ENCODE data around the gene DPEP1.

Gene DPEP1

GRCh38 chr16:89612415-89613166, 851 bp upstream of the DPEP1 start:
- no peak for DNase-seq (ENCODE audit: low spot score)
- in situ Hi-C loops (cut with MboI; ENCODE audit: low sequenced_read_pairs, unreplicated experiment) = no loop called here
- no peak for TF ChIP-seq CTCF (IDR thresholded peaks at IDR 0.05; ENCODE audit: borderline replicate concordance, control extremely low read depth, extremely low read depth, insufficient read depth, missing control alignments)

GRCh38 chr16:89613954-89614459, 565 bp downstream of the DPEP1 start:
- in situ Hi-C loops (cut with MboI; ENCODE audit: low sequenced_read_pairs, unreplicated experiment) = no loop called here
- TF ChIP-seq CTCF (IDR thresholded peaks at IDR 0.05; ENCODE audit: borderline replicate concordance, control extremely low read depth, extremely low read depth, insufficient read depth, missing control alignments) = no peak
- DNase-seq (ENCODE audit: low spot score) = no peak

- in situ Hi-C loops (cut with MboI; ENCODE audit: low sequenced_read_pairs, unreplicated experiment) = no loop called here
- no peak for TF ChIP-seq CTCF (IDR thresholded peaks at IDR 0.05; ENCODE audit: borderline replicate concordance, control extremely low read depth, extremely low read depth, insufficient read depth, missing control alignments)
- DNase-seq (ENCODE audit: low spot score) = no peak
Observed at GRCh38 chr16:89615176-89615575, 1.7 kb downstream of the DPEP1 start.

- TF ChIP-seq CTCF (IDR thresholded peaks at IDR 0.05; ENCODE audit: borderline replicate concordance, control extremely low read depth, extremely low read depth, insufficient read depth, missing control alignments) = peak; percentile 69
- DNase-seq (ENCODE audit: low spot score) = peak; percentile 82
- in situ Hi-C loops (cut with MboI; ENCODE audit: low sequenced_read_pairs, unreplicated experiment) = no loop called here
Observed at GRCh38 chr16:89615596-89616090, 2.2 kb downstream of the DPEP1 start.

- in situ Hi-C loops (cut with MboI; ENCODE audit: low sequenced_read_pairs, unreplicated experiment) = no loop called here
- TF ChIP-seq CTCF (IDR thresholded peaks at IDR 0.05; ENCODE audit: borderline replicate concordance, control extremely low read depth, extremely low read depth, insufficient read depth, missing control alignments) = no peak
- no peak for DNase-seq (ENCODE audit: low spot score)
Observed at GRCh38 chr16:89616623-89617022, 3.2 kb downstream of the DPEP1 start.

GRCh38 chr16:89617036-89617435, 3.6 kb downstream of the DPEP1 start:
- in situ Hi-C loops (cut with MboI; ENCODE audit: low sequenced_read_pairs, unreplicated experiment) = no loop called here
- no peak for DNase-seq (ENCODE audit: low spot score)
- no peak for TF ChIP-seq CTCF (IDR thresholded peaks at IDR 0.05; ENCODE audit: borderline replicate concordance, control extremely low read depth, extremely low read depth, insufficient read depth, missing control alignments)

All from GM13976 (cell line).